Left renal cortex interstitium (tissue), 4 donors: ENCODE results near the gene REG1A. TPM values are rescaled to one million over a fixed set of nuclear protein-coding genes. Genes with fewer than 3 reads are reported as not detected.

Experiments used
- DNase-seq, 4 donors: peaks; one replicate each; pipeline ENCODE4 v3.0.0-alpha.2; 2013; ENCODE audit warnings: low read depth in 4 of 4, low spot score in 2 of 4, missing footprints in 1 of 4
- polyA plus RNA-seq, 4 donors: library from polyadenylated mRNA; unstranded; fragments of 120-200 nt; gene quantifications; one replicate each; pipeline ENCODE4 v1.2.1, GENCODE V29; 2013; ENCODE audit not compliant: insufficient read length in 4 of 4

Gene REG1A, protein sequence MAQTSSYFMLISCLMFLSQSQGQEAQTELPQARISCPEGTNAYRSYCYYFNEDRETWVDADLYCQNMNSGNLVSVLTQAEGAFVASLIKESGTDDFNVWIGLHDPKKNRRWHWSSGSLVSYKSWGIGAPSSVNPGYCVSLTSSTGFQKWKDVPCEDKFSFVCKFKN
- not detected for polyA plus RNA-seq

DNA sequence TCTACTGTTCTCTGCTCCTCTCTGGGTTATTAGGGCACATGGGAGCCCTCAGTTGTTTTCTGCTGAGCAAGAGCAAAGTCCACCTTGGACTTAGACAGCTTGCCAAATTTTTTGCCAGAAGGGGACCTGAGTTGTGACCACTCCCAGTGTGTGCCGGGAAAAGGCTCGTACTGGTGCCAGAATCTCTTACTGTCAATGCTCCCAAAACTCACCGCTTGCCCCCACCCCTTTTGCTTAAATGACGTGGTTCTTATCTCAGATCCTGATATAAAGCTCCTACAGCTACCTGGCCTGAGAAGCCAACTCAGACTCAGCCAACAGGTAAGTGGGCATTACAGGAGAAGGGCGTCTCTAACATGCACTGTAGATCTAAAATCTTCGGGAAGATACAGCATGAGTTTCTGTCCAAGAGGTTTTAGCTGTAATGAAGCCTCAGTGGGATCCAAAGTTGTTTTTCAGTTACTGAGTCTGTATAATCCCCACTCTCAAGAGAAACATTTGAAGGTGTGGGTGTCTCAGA lies at the start of gene REG1A:
TSS of gene REG1A (plus strand) at position 295 of the 520 bp plus-strand sequence. CDS start 374 bp downstream, outside the sequence.
- DNase-seq, result no peak

DNA sequence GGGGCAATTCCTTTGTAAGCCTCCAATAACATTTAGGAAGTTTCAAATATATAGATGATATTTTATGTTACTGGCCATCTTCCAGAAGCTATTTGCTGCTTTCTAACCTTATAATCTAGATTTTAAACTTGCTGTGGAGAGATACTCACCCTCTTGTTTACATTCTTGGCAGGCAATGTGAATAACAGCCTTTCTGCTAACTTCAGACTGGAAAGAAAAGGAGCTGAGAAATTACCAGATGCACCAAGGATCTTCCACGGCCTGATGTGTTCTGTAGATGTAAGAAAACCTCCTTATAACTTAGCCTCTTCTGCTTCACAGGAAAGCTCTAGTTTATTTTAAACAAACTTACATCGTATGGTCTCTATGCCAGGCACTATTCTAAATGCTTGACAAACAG lies 49.2 kb upstream of the REG1A start:
- DNase-seq, result no peak

DNA sequence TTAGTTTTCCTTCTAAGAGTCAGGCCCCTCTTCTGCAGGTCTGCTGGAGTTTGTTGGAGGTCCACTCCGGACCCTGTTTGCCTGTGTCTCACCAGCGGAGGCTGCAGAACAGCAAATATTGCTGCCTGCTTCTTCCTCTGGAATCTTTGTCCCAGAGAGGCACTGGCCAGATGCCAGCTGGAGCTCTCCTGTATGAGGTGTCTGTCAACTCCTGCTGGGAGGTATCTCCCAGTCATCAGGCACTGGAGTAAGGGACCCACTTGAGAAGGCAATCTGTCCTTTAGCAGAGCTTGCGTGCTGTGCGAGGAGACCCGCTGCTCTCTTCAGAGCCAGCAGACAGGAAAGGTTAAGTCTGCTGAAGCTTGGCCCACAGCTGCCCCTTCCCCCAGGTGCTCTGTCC lies 37.3 kb upstream of the REG1A start:
- no peak for DNase-seq

DNA sequence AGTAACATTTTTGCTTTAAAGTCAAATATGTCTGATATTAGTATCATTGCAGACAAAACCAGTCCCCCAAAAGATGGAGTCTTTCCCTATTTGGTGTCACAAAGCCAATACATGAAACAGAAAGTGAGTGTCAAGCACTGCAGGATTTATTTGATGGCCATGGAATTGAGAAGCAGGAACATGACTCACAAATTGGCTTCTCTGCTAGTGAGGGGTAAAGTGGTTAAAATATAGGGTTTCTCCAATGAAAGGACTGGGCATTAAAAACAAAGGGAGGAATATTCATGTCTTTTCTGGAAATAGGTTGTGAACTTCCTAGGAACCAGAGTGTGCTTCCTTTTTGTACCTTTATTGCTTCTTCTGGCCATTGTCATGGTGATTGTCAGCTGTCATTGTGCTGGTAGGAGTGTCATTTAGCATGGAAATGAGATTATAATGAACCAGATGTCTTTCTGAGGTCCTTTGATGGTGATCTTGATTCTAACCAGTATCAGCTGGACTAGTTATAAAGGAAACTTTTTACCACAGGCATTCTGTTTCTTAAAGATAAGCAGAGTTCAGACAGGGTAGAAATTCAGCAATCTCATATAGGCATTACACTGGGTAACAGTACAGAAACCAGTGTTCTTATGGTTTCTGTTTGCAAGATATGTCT lies 36.6 kb upstream of the REG1A start:
- DNase-seq, result no peak

DNA sequence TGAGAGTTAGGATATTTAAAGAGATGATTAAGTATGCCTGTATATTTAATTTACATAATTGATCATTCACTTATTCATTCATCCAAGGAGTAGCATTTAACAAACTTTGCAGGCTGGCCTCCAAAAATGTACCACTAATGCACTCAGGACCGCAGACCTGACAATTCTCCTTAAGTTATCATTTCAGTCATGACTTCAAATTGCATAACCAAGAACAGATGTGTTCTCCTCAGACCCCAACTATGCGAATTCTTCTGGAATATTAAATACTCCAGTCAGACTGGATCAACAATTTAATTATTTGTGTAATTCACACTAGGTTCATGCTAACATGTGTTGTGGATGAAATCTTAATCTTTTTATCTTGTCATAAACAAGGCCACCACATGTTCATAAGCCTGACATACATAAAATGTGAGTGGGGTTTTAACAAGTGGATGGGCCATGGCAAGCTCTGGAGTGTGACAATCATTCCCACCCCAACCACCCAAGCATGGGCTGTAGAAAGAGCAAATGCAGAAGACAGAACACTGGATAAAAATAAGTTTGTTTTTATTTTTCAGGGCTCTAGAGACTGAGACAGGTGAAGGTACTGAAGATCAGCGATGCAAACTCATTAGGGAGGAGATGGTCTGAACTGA lies 35.7 kb upstream of the REG1A start:
- DNase-seq, result no peak

DNA sequence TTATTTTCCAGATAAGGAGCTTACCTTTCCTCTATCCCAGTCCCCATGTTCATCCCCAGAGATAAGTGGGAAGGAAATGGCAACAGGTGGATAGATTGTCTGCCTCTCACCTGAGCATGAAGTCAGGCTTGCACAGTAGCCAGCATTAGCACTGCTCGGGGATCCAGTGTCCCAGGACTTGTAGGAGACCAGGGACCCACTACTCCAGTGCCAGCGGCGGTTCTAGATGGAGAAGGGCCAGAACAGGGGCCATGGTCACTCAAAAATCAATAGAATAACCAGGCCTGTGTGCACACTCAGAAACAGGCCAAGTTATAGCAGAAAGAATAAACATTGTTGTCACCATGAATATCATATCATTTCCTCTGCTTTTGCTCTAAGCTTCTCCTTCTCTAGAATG lies 34.9 kb upstream of the REG1A start:
- DNase-seq, result no peak

DNA sequence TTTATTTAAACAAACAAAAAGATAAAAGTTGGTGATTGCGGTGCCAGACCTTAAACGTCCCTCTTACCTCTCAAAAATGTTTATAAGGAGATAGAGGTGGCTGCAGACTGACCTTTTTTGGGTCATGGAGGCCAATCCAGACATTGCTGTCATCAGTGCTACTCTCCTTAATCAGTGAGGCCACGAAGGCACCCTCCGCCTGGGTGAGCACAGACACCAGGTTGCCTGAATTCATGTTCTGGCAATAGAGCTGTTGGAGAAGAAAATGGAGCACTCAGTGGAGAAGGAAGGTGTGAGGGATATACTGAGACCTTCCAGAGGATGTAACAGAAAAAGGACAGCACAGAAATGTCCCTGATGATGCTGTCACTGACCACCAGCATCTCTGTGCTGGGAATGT lies 34.0 kb upstream of the REG1A start:
- DNase-seq, result no peak

DNA sequence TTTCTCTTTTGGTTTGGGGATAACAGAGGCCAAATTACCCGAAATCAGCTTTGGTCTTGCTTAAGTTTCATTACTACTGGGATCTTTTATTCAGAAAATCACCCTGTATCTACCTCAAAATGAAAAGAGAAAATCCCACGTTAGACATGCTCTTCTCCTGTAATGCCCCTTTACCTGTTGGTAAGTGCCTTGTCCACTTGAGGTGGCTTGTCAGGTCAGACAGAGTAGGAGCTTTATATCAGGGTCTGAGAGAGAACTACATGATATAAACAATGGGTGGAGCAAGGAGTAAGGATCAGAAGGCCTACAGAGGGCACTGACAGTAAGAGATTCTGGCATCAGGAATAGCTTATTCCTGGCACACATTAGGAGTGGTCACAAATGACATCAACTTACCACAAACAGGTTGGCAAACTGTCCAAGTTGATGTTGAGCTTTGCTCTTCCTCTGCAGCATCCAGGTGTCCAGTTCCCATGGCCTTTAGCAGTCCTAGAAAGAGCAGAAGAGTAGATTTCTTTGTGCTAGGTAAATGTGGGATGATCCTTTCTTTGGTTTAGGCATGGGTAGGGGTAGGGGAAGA lies 32.4 kb upstream of the REG1A start, which contains the start of gene REG1B:
TSS of gene REG1B (minus strand) at position 209 of the 580 bp plus-strand sequence. CDS start 381 bp downstream, outside the sequence.
- DNase-seq, result no peak

DNA sequence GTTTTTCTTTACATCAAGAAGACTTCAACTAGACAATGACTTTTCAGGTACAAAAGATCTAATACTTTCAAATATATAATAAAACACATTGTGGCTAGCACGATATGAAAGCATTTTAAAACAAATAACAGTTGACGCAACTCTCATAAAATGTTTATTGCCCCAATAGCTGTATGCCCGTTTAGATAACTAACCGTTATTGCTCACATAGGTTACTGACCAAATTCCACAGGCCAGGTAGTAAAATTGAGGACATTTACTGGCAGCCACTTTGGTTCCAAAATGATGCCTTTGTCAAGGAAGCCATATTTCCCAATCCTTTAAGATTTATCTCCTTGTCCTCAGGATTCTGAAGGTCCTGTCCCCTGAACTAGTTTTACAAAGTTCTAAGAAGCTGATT lies 29.6 kb upstream of the REG1A start:
- DNase-seq, result no peak

DNA sequence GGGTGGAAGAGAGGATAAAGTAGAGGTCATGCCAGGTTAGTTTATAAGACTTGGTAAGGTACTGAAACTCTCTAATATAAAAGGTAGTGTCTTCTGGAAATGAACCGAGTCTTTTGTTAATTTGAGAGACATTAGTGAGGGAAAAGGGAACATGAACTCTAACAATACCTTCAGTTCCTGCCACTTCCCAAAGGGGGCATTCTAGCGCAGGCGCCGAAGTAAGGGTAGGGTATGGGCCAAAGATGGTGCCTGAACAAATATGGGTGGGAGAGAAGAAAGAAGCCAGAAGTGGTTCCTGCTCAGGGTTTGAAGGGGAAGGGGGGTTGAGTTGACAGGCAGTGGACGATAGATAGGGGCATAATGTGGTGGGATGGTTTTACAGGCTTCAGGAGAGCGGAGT lies 22.4 kb upstream of the REG1A start:
- no peak for DNase-seq

DNA sequence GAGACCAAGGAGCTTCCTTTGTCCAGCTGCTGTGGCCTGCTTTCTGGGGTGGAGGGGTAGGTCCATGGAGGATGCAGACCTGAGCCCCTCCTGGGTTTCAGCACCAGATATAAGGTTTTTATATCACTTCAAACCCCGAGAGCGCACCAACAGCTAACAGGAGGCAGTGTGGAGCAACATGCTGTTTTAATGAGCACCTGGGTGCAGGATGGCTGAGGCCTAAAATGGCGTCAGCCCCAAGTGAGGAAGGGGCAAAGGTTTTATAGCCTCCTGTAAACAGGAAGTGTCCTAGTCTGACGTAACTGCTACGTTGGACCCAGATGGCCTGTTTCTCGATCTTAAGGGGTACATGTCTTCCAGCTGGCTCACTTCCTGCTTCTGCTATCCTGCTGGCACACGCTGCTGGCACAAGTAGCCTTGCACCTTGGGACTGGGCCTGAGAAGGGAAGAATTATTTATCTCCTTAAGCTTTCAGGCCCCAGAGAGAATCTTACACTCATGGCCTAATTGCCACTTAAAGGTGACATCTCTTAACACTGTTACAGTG lies 21.1 kb upstream of the REG1A start:
- no peak for DNase-seq

DNA sequence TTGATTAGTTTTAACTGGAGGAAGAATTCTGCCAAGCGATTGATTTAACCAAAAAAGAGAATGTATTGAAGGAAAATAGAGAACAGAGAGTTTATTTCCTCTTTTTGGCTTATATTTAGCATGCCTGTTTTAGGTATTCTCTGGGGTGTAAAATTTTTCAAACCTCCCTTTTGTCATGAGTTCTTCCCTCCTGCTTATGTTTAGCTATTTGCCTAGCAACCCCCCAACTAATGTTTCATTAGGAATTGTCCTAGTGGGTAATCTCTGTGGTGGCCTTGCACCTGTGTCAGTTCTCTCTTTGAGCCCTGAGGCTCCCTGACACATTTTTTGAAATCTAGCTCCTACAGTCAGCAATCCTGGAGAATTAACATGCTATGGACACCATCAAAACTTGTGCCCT lies 20.0 kb upstream of the REG1A start:
- no peak for DNase-seq

DNA sequence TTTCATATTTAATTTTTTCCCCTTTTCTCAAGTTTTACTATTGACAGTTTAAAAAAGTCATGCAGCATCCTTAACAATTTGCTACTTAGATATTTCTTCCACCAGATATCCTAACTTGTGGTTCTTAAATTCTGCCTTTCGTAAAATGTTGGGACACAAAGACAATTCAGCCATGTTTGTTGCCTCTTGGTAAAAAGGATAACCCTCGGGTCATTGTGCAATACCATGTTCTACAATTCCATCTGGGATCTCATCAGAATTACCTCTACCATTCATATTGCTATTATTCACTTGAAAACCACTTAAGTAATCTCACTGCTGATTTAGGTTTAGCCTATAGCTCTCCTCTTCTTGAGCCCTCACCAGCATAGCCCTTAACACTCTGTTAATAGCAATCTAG lies 19.3 kb upstream of the REG1A start:
- no peak for DNase-seq

DNA sequence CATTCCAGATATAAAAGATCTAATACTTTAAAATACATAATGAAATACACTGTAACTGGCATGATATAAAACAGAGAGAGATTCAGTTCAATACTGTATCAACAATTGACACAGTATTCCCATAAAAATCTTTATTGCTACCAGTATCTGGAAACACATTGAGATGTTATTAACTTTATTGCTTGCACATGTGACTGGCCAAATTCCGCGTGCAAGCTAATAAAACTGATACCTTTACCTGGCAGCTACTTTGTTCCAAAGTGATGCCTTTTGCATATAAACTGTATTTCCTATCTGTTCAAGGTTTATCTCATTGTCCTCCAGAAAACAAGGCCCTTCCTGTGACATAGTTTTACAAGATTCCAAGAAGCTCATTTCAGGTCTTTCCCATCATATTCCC lies 17.1 kb upstream of the REG1A start:
- no peak for DNase-seq

DNA sequence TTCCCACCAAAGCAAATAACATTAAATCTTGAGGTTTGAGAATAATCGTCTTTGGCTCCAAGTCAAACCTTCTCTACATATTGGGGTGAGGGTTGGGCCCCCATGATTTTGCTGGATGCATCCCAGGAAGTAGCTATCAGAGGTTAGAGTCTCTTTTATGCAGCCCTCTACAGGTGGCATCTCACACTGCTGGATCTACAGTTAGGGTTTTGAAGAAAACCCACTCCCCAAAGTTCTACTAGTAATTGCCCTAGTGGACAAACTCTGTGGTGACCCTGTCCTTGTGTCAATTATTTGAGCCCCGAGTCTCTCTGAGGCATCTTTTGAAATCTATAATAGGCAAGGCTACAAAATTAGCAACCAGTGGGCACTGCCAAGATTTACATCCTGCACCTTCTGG lies 15.0 kb upstream of the REG1A start:
- DNase-seq, result no peak

DNA sequence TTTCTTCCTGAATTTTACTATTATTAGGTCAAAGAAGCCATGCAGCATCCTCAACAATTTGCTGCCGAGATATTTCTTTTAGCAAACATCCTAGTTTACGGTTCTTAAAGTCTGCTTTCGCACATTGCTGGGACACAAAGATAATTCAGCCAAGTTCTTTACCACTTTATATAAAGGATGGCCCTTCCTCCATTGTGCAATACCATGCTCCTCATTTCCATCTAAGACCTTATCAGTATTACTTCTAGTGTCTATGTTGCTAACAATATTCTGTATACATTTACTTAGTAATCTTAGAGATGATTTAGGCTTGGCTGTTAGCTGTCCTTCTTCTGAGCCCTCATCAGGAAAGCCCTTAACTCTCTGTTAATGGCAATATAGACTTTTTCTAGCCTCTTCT lies 8.0 kb upstream of the REG1A start:
- DNase-seq, result no peak

DNA sequence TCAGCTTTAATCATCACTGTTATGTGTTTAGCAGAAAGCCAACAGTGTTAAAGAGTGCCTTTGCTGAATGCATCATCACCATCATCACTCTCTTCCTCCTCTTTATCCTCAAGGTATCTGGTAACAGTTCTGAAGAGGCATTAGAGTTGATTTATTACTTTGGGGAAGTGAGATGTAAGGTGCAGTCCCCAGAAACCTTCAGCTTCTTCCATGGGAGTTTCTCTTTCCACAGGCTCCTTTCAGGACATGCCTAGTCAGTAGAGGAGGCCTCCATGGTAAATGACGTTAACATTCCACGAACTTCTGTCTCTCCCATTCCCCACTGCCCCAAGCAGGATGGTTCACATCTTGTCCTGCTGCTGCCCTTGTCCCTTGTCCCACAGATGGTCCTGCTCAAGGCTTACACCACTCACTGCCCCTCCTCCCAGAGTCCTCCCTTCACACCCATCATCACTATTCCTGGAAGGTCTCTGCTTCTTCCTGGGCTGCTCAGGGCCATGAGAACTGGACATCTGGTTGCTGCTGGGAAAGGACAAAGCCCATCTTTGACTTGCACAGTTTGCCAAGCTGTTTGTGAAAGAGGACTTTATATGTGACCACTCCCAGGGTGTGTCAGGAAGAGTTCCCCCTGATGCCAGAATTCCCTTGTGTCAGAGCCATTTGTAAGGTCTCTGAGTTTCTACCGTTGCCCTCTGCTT lies 5.3 kb upstream of the REG1A start:
- no peak for DNase-seq

DNA sequence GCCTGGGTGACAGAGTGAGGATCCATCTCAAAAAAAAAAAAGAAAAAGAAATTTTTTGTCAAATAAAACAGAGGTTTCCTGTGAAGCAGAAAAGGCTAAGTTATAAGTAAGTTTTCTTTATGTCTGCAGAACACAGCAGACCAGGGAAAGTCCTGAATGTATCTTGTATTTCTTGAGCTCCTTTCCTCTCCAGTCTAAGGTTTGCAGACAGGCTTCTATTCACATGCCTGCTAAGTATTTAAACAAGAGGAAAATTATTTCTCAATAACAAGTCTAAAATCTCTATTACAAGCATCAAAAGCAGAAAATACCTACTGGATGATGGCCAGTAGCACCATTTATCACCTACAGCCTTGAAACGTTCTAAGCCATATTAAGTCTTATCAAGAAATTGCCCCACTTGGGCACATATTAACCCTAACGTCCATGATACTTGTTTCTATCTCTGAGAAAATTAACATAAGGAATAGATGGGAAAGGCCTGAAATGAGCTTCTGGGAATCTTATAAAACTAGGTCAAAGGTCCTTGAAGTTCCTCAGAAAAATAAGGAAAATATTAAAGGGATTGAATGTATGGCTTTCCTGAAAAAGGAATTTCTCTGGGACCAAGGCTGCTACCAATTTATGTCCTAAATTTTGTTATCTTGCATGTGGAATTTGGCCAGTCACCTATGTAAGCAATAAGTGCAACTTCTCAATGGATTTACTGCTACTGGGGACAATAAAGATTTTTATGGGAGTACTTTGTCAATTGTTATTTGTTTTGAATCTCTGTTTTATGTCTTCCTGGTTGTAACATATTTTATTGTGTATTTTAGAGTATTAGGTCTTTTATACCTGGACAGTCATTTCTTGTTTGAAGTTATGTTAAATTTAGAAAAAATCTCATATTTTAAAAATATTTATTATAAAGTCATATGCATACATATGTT lies 3.0 kb upstream of the REG1A start:
- DNase-seq, result no peak

DNA sequence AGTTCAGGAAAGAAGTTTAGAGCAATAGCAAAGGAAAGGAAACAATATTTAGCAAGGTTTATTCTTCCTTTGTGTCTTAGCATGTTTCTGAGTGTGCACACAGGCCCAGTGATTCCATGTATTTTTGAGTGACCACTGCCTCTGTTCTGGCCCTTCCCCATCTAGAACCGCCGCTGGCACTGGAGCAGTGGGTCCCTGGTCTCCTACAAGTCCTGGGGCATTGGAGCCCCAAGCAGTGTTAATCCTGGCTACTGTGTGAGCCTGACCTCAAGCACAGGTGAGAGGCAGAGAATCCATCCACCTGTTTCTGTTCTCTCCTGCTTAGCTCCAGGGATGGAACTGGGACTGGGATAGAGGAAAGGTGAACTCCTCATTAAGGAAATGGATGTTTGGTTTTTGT lies 2.4 kb downstream of the REG1A start:
- no peak for DNase-seq
